Measurements from ENCODE around the gene ACSM6. TPM values are rescaled to one million over a fixed set of nuclear protein-coding genes. Genes with fewer than 3 reads are reported as not detected.
"Not testable (repeated sequence)": the region's sequence is repeated elsewhere in the genome, so short reads cannot be mapped to it uniquely, and the experiment has no call there.

Gene ACSM6
- not detected in 2 replicates for total RNA-seq (2014; rRNA removed; shearing (Covaris generic))

DNA sequence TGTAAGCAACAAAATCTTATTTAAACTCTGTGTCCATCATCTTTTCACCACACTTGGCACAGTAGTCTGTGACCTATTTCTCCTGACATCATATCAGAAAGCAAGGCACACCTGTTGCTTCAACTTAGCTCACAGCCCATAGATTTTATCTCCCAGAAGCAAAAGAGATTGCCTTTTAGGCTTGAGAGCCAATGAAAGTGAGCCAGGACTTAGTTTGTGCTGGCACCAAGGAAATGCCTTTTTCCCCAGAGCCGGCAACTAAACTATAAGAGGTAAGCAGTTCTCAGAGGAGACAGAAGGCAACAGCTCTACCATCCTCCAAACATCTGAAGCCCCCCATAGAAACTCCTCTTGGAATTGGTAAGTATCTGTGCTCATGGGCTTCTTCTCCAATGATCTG lies at the start of gene ACSM6:
TSS of gene ACSM6 (plus strand) at position 295 of the 400 bp plus-strand sequence. CDS start 248 bp downstream, outside the sequence.
- no peak for DNase-seq (ENCODE audit: low read depth)

GRCh38 chr10:95168694-95169093 lies 25.3 kb upstream of the ACSM6 start:
- no peak for DNase-seq (ENCODE audit: low read depth)

- no peak for DNase-seq (ENCODE audit: low read depth)
Measured at GRCh38 chr10:95169522-95169921, 24.5 kb upstream of the ACSM6 start.

DNA sequence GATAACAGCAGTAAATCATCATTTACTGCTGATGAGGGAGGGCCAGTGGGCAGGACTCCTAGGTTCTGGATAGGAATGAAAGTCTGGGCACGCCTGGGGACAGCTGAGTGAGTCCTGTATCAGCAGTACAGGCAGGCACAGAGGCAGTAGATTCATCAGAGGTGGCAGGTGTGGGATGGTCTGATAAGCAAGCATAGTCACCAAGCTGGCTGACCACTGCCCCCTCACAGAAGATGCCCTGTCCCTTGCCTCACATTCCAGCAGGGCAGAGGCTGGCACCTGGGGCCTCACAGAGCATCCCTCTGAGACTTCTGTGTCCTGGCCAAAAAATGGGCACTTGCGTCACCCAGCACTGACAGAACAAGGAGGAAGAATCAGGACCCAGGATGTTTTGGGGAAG lies 23.2 kb upstream of the ACSM6 start:
- DNase-seq (ENCODE audit: low read depth): no peak

- no peak for DNase-seq (ENCODE audit: low read depth)
Measured at GRCh38 chr10:95171336-95171735, 22.7 kb upstream of the ACSM6 start.

GRCh38 chr10:95172851-95173250 lies 21.2 kb upstream of the ACSM6 start:
- no peak for DNase-seq (ENCODE audit: low read depth)

DNA sequence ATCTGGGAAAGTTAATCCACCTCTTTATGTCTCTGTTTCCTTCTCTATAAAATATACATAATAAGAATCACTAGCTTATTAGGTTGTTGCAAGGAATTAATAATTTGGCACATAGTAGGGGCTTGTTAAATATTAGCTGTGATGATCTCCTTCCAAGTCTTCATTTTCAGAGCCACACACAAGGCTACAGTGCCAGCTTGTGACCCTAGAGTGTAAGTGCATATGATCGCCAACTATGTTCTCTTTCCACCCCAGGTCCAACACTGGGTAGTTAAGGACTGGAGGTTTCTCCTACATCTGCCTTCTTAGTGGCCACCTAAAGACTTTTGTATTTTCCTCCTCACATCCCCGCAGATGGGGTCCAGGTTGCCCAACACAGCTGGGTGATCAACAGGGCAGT lies 17.9 kb upstream of the ACSM6 start:
- DNase-seq (ENCODE audit: low read depth): no peak

- no peak for DNase-seq (ENCODE audit: low read depth)
Measured at GRCh38 chr10:95177429-95177828, 16.6 kb upstream of the ACSM6 start.

DNA sequence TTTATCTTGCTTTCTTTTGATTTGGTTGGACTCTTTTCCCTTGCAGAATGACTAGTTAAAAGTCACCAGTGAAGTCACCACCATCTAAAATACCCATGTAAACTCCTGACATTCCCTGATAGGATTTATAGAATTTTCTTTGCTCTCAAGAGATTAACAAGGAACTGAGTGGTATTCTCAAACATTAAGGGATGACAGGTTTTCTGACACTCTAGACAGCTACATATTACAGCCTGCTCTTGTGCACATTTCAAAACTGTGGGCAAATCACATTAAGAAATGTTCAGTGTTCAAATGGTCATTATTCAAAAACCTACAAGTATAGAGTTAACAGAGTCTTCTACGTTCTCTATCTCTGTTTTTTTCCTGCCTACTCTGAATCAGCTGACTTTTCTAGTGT lies 15.8 kb upstream of the ACSM6 start:
- no peak for DNase-seq (ENCODE audit: low read depth)

DNA sequence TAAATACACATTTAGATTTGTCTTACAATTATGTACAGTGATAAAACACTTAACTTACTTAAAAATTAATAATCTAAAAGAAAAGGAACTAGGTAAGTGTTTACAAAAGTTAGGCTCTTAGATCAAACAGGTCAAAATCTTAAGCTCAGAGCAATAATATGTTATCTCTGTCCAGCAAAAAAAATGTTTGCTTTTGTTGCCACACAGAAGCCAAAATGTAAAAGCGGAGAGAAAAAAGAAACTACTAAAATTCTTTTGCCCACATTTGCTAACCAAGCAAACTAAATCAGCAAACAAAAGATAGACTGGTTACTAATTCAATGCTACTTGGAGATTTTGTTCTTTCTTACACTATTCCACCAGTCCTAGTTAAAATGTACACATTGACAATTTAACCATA lies 15.2 kb upstream of the ACSM6 start:
- no peak for DNase-seq (ENCODE audit: low read depth)

- DNase-seq (ENCODE audit: low read depth): peak; percentile 17
Measured at GRCh38 chr10:95181726-95182125, 12.3 kb upstream of the ACSM6 start.

DNA sequence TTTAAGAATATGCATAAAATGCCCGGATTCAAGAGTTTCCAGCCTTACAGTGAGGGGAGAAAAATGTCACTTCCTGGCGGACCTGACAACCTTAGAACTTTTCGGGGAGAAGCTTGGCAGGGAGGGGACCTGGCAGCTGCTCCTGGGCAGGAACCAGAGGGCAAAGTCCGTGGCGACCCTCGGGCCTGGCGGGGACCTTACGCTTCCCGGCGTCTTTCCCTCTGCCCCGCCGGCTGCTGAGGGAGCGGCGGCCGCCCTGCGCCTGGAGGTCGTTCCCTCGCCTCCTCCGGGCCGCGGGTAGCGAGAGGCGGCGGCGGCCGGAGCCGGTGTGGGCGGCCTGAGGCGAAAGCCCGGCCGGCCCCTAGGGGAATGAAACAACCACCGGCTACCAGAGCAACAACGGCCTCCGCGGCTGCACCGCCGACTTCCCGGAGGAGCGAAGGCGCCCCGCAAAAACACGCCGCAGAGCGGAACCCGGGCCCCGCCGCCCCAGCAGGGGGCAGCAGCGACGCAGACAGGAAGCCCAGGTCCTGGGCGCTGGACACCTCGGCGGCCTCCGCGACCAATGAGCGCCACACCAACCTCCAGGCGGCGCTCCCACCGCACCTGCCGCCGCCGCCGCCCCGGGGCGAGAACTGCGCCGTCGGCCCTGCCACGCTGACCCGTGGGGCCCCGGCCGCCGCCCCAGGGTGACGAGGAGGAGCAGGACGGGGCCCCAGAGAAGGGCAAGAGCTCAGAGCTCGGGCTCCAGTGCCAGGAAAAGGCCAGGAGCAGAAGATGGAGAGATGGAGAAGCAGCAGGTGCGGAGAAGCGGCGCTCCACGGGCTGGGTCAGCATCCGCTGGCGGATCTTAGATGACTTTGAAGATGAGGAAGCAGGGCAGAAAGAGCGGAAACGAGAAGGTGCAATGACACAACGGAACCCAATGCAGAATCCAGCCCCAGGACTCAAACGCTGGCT lies 10.5 kb upstream of the ACSM6 start:
- DNase-seq (ENCODE audit: low read depth): peak; percentile 86

- no peak for DNase-seq (ENCODE audit: low read depth)
Measured at GRCh38 chr10:95187617-95188016, 6.4 kb upstream of the ACSM6 start.

GRCh38 chr10:95188593-95188992 lies 5.4 kb upstream of the ACSM6 start:
- DNase-seq (ENCODE audit: low read depth): no peak

GRCh38 chr10:95196046-95196445 lies 2.0 kb downstream of the ACSM6 start:
- no peak for DNase-seq (ENCODE audit: low read depth)

DNA sequence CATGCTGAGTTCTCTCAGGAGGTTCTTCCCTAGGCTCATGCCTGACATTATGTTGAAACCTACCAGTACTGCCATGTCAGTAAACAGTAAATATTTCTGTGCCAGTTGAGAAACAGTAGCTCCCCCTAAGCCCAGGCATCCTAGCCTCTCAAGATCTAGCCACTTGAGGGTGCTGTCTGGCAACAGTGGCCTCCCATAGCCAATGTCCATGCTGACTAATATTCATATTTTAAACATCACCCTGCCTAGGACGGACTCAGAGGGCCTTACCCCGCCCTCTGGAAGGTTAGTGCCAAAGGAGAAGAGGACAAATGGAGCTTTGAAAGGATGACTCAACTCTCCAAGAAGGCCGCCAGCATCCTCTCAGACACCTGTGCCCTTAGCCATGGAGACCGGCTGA lies 7.7 kb downstream of the ACSM6 start:
- DNase-seq (ENCODE audit: low read depth): peak; percentile 45

- not testable (repeated sequence) for DNase-seq (ENCODE audit: low read depth)
Measured at GRCh38 chr10:95202865-95203264, 8.8 kb downstream of the ACSM6 start.

- DNase-seq (ENCODE audit: low read depth): no peak
Measured at GRCh38 chr10:95208702-95209391, 14.8 kb downstream of the ACSM6 start.

DNA sequence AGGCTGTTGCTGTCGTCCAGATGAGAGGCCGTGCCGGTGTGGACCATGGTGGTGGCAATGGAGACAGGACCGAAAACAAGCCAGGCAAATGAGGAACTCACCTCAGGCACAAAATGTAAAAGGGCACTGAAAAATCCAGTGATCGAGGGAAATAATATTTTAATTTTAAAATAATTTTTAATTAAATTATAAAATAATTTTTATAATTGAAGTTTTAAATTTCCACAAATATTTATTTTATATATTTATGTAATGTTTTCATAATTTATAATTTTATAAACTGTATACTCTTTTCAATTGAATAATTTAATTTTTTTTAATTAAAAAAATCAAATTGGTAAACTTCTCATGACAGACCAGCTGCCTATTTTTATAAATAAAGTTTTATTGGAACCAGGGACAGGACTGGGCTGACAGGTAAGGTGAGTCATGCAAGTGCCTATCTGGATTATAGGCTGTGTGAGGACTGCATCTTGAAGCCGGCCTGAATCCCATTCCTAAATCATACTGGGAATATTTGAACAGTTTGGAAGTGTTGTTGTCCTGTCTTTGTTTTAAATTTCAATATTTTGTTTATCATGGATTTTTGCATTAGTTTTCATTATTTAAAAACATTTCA lies 15.6 kb downstream of the ACSM6 start:
- no peak for DNase-seq (ENCODE audit: low read depth)

GRCh38 chr10:95211606-95212279 lies 17.7 kb downstream of the ACSM6 start:
- no peak for DNase-seq (ENCODE audit: low read depth)

DNA sequence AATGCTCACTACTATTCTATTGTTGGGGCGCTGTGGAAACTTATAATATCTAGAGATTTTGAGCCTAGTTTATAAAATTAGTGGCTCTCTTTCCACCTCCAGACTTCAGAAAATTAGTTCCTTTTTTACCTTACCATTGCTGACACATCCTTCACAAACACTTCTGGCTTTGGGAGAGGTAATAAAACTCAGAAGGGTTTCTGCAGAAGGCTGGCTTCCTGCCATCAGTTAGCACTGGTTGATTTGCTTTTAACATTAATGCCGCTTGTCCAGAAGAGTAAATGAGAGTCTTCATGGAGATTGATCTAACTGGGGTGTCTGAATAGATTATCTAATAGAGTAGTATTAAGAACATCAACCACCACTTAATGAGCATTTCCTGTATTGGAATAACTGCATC lies 20.3 kb downstream of the ACSM6 start:
- DNase-seq (ENCODE audit: low read depth): peak; percentile 54

DNA sequence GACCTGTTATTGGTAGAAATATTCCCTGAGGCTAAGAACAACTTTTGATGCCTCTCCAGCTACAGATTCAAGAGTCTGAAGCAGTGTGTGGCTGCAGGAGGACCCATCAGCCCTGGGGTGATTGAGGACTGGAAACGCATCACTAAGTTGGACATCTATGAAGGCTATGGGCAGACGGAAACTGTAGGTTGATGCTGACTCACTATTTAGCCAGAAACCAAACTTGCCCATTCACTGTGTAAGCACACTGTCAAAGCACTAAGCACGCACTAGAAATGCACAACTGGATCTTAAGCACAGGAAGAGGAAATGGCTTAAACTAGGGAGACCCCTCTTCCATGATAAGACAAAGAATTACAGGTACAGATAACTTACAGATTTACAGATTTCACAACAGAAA lies 20.8 kb downstream of the ACSM6 start:
- peak; percentile 68 for DNase-seq (ENCODE audit: low read depth)
